Measurements from ENCODE around the gene ADAP2. TPM values are rescaled to one million over a fixed set of nuclear protein-coding genes. Genes with fewer than 3 reads are reported as not detected.

The ADAP2 gene
- total and polyA plus RNA-seq, 2 of the 8 experiments (the other 6 are each of a cell fraction or from before 2014, with no cell fraction given): 0.76 to 1.1 TPM

GRCh38 chr17:30964876-30965275, 43.1 kb downstream of the ADAP2 start:
- H3K56ac ChIP-seq (replicated peaks; ENCODE audit: insufficient read length, low read depth, low read length): no peak overlapping the region
- TF ChIP-seq RFX5 (IDR thresholded peaks at IDR 0.05; ENCODE audit: borderline replicate concordance, low read depth, low read length): no peak
- TF ChIP-seq PHF8 (conservative IDR thresholded peaks at IDR 0.05; ENCODE audit: low read depth, low read length): no peak
- TF ChIP-seq CREB1 (IDR thresholded peaks at IDR 0.05): no peak
- no peak for TF ChIP-seq KDM5A (IDR thresholded peaks at IDR 0.05; ENCODE audit: low read length)
- no peak for TF ChIP-seq CEBPB (IDR thresholded peaks at IDR 0.05; ENCODE audit: low read depth, low read length)
- no peak for TF ChIP-seq KDM4A (IDR thresholded peaks at IDR 0.05; ENCODE audit: low read depth, low read length, severe bottlenecking)
- TF ChIP-seq ZNF274 (IDR thresholded peaks at IDR 0.05; ENCODE audit: borderline replicate concordance, extremely low read depth, low read length): no peak
- TF ChIP-seq RXRA (IDR thresholded peaks at IDR 0.05; ENCODE audit: insufficient read depth, low read depth, low read length): no peak
- no peak for TF ChIP-seq YY1 (IDR thresholded peaks at IDR 0.05; ENCODE audit: low read depth, low read length)
- TF ChIP-seq ASH2L (IDR thresholded peaks at IDR 0.05; ENCODE audit: low read length): no peak
- no peak for TF ChIP-seq SP2 (IDR thresholded peaks at IDR 0.05; ENCODE audit: low read length)

More at GRCh38 chr17:30964876-30965275, 43.1 kb downstream of the ADAP2 start:
- H3K9ac ChIP-seq (replicated peaks in 1 of 4; ENCODE audit: extremely low read depth in 1 of 4, low read depth in 3 of 4, low read length in 3 of 4): no peak overlapping the region
- no peaks in the 10 kb centered on the region for H3K9me3 ChIP-seq (ENCODE audit: insufficient read depth in 2 of 2, low read depth in 1 of 2, low read length in 1 of 2)
- DNase-seq (ENCODE audit: low read depth in 1 of 2, low spot score in 2 of 2) (no peak), FAIRE-seq (no peak)
- no peak overlapping the region for H4K91ac ChIP-seq (replicated peaks; ENCODE audit: insufficient read length, low read length)
- POLR2A ChIA-PET (ENCODE audit: partially characterized antibody): no interaction called here
- no peak overlapping the region for H4K8ac ChIP-seq (ENCODE audit: extremely low read depth, insufficient read depth, low read length)
- no peak overlapping the region for H4K5ac ChIP-seq (ENCODE audit: insufficient read length, low read depth, low read length)
- H2BK12ac ChIP-seq (ENCODE audit: low read depth, low read length): no peak overlapping the region
- H3K23me2 ChIP-seq (ENCODE audit: low read depth, low read length): no peaks in the 10 kb centered on the region
- no peak overlapping the region for H2BK20ac ChIP-seq (ENCODE audit: low read length)
- H2AFZ ChIP-seq (ENCODE audit: low read length): no peak overlapping the region
- no peak overlapping the region for H2BK5ac ChIP-seq (ENCODE audit: low read depth, low read length)
- H3K4me1 ChIP-seq (replicated peaks in 1 of 4; ENCODE audit: control insufficient read depth in 3 of 4, insufficient read depth in 4 of 4, low read length in 3 of 4): no peaks in the 10 kb centered on the region; a peak in 1 of 7 replicates
- H3K27ac ChIP-seq (ENCODE audit: low read depth, low read length): no peak overlapping the region
- H3K79me1 ChIP-seq (ENCODE audit: low read depth, low read length): no peaks in the 10 kb centered on the region
- no peaks in the 10 kb centered on the region for H3K79me2 ChIP-seq (ENCODE audit: control insufficient read depth in 1 of 2, insufficient read depth in 2 of 2, low read length in 2 of 2)
- H4K20me1 ChIP-seq (replicated peaks in 1 of 2; ENCODE audit: control insufficient read depth in 1 of 2, insufficient read depth in 2 of 2, low read length in 2 of 2): no peaks in the 10 kb centered on the region
- no peak overlapping the region for H3K18ac ChIP-seq (ENCODE audit: extremely low read depth, low read length)
- H3K4me2 ChIP-seq (ENCODE audit: insufficient read depth in 1 of 2, low read depth in 2 of 2, low read length in 2 of 2): no peak overlapping the region
- no peak overlapping the region for H2BK120ac ChIP-seq (replicated peaks; ENCODE audit: low read depth, low read length)
- no peak overlapping the region for H3K4me3 ChIP-seq (ENCODE audit: extremely low read depth in 1 of 4, insufficient read depth in 2 of 4, low read depth in 3 of 4, low read length in 4 of 4)
- H2BK15ac ChIP-seq (ENCODE audit: low read length): no peak overlapping the region
- H3K36me3 ChIP-seq (ENCODE audit: control insufficient read depth in 2 of 4, insufficient read depth in 4 of 4, low read length in 3 of 4): no peaks in the 10 kb centered on the region
- H3K14ac ChIP-seq (ENCODE audit: insufficient read length): no peak overlapping the region
- H2AK5ac ChIP-seq (ENCODE audit: low read depth, low read length): no peak overlapping the region
- no peaks in the 10 kb centered on the region; a peak in 1 of 7 replicates for H3K27me3 ChIP-seq (replicated peaks in 1 of 4; ENCODE audit: control insufficient read depth in 3 of 4, extremely low read depth in 1 of 4, insufficient read depth in 3 of 4, low read length in 3 of 4)
- CTCF ChIA-PET (ENCODE audit: partially characterized antibody): no interaction called here
- no peak overlapping the region for H3K4ac ChIP-seq (replicated peaks; ENCODE audit: insufficient read length, low read depth, low read length)
- WGBS, 2 experiments (ENCODE audit: extremely low coverage in 1 of 2, insufficient coverage in 1 of 2, insufficient read length in 1 of 2, insufficient replicate concordance in 2 of 2, low coverage in 1 of 2, low lambda C conversion rate in 2 of 2, missing lambda C conversion rate in 1 of 2): 93% methylated on average over 5 of the region's 5 CpGs; no CpG with 5 or more reads in 1 of the 2 experiments
- H3K23ac ChIP-seq (ENCODE audit: insufficient read length): no peak overlapping the region

All from H1 (cell line).